Adipocyte (in vitro differentiated cells): ENCODE results near the gene PAPOLA.

Experiments used
- DNase-seq: peaks from one replicate; pipeline ENCODE4 v3.0.0-alpha.2; 2015; ENCODE audit warnings: low read depth
- H3K27me3 ChIP-seq: replicated peaks from 2 replicates; pipeline ENCODE4 v1.7.0; 2013; ENCODE audit warnings: mild to moderate bottlenecking, low read length, moderate library complexity; ENCODE audit not compliant: control insufficient read depth, insufficient read depth
- H3K36me3 ChIP-seq: 2 replicates; pipeline ENCODE4 v1.7.0; 2013; ENCODE audit warnings: low read length, mild to moderate bottlenecking, moderate library complexity; ENCODE audit not compliant: control insufficient read depth, insufficient read depth, severe bottlenecking
- H3K4me1 ChIP-seq: 2 replicates; pipeline ENCODE4 v1.7.0; 2013; ENCODE audit warnings: mild to moderate bottlenecking, low read length, moderate library complexity; ENCODE audit not compliant: control insufficient read depth, insufficient read depth
- H3K4me3 ChIP-seq: 2 replicates; pipeline ENCODE4 v1.7.0; 2013; ENCODE audit warnings: mild to moderate bottlenecking, low read length, moderate library complexity
- H3K9ac ChIP-seq: 2 replicates; pipeline ENCODE4 v1.7.0; 2013; ENCODE audit warnings: mild to moderate bottlenecking, low read length, moderate library complexity
- H3K9me3 ChIP-seq: 2 replicates; pipeline ENCODE4 v1.7.0; 2013; ENCODE audit warnings: mild to moderate bottlenecking, low read length, moderate library complexity; ENCODE audit not compliant: control insufficient read depth

Gene PAPOLA

DNA sequence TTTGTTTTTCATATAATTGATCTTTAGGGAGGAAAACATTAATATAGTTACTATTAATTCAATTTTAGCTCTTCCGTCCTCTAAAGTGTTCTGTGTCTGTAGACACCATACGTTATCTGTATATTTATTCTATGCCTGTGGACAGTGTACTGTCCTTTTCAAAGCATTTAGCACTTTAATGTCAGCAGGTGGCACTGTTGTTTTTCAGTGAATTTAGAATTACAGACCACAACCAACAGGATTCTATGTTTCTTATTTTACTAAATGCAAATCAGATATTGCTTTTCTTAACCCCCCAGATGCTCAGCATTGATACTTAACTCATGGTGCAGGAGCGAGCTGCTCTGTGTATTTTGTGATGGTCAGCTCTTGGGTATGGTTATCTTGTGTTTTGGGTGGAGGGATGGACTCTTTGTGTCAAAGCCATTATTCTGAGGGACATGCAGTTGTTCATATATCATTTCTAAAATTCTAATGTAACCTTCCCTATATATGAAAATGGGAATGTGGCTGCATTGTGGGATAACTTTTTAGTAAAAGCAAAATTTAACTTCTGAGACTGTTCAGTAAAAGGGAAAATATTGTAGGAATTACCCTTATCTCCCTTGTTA, 65.2 kb downstream of the PAPOLA start:
- Histone ChIP-seq H3K4me1 (peaks cover 32% of the 10 kb centered on the region), H3K9me3 (no peaks in the 10 kb centered on the region), H3K27me3 (no peaks in the 10 kb centered on the region), H3K4me3 (no peak overlapping the region), H3K36me3 (peaks cover 40% of the 10 kb centered on the region), H3K9ac (peak overlapping the region; percentile 57)
- peak; percentile 74 for DNase-seq

DNA sequence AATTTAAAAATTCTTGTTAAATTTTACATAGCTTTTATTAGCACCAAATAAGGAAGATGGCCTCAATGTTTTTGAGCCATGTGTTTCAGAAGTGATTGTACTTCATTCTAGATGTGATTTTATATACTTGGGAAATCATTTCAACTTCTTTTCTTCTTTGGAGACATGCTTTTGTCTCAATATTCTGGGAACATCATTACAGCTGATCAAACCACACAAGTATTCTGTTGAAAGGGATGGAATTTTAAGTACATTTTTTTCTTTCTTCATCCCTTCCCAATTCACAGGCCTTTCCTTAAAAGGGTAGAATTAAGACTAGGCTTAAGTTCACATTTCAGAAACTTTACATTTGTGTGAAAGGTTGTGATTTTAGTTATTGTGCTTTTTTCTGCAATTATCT, 66.4 kb downstream of the PAPOLA start:
- Histone ChIP-seq H3K9ac (peak overlapping the region; percentile 57), H3K4me1 (peaks cover 34% of the 10 kb centered on the region), H3K36me3 (peaks cover 33% of the 10 kb centered on the region), H3K4me3 (no peak overlapping the region), H3K9me3 (no peaks in the 10 kb centered on the region), H3K27me3 (no peaks in the 10 kb centered on the region)
- DNase-seq, result peak; percentile 18

DNA sequence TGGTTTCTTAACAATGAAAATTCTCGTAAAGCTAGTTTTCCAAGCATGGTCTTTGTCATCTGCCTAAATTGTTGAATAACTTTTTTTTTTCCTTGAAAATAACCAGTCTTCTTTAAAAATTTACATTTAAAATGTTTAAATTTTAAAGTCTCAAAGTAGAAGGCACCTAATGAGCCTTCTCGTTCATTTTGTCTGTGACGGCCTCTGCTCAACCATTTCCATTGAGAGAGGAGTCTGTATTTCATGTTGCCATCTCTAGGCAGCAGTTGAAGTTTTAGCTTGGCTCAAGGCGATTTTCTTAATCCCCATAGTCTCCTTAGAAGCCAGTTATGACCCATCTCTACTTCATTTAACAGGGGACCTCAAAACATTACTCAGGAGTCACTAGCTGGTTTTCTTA, 69.1 kb downstream of the PAPOLA start:
- no peaks in the 10 kb centered on the region for H3K27me3 ChIP-seq
- no peaks in the 10 kb centered on the region for H3K9me3 ChIP-seq
- H3K4me1 ChIP-seq, result peaks cover 41% of the 10 kb centered on the region
- no peak overlapping the region for H3K9ac ChIP-seq
- DNase-seq, result no peak
- H3K4me3 ChIP-seq, result no peak overlapping the region
- peaks cover 20% of the 10 kb centered on the region for H3K36me3 ChIP-seq

DNA sequence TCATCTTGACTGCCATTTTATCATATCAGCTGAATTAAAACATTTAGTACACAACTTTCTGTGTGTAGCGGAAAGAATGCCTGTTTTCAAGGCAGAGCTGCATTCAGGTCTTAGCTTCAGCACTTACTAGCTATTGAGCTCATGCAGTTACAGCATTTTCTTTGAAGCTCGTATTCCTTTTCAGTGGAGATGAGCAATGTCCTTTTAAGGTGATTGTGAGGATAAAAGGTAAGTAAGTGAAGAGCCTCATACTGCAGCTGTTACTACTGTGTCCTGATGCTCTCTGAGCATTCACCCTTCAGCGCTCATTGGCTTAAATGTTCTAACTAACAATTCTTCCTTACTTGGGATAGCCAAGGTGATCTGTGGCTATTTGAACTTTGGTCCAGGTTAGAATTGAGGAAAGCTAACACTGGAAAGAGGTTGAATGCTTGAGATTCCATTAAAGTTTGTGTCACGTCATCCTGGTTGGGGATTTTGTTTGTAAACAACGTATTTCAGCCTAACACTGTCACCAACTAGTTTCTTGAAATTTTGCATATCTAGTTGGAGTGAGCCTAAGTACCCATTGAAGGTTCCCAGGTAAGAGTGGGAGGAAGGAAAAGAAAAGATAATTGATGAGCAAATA, 71.4 kb downstream of the PAPOLA start:
- Histone ChIP-seq H3K4me1 (peaks cover 28% of the 10 kb centered on the region), H3K27me3 (no peaks in the 10 kb centered on the region), H3K9me3 (no peaks in the 10 kb centered on the region), H3K4me3 (no peak overlapping the region), H3K9ac (no peak overlapping the region), H3K36me3 (peaks cover 10% of the 10 kb centered on the region)
- DNase-seq, result no peak

DNA sequence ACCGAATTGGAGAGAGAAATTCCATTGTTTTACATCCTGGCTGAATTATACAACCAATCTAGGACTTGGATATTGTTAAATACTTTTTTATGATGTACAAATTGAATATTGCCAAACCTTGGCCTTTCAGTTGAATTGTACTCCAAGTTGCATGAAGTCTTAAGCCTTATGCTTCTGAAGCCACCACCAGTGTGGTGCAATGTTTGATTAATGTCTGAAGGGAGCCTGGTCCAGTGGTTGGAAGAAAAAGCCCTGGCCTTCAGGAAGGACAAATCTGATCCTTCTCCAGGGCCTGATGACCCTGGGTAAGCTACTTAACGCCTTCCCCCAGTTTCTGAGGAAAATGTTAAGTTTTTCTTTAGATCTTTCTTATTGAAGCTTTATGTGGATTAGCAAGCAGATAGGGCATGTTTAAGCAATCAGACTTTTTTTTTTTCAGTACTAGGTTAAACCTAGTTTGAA, 72.0 kb downstream of the PAPOLA start:
- Histone ChIP-seq H3K4me3 (no peak overlapping the region), H3K36me3 (peaks cover 10% of the 10 kb centered on the region), H3K4me1 (peaks cover 22% of the 10 kb centered on the region), H3K9ac (no peak overlapping the region), H3K27me3 (no peaks in the 10 kb centered on the region), H3K9me3 (no peaks in the 10 kb centered on the region)
- peak; percentile 42 for DNase-seq

DNA sequence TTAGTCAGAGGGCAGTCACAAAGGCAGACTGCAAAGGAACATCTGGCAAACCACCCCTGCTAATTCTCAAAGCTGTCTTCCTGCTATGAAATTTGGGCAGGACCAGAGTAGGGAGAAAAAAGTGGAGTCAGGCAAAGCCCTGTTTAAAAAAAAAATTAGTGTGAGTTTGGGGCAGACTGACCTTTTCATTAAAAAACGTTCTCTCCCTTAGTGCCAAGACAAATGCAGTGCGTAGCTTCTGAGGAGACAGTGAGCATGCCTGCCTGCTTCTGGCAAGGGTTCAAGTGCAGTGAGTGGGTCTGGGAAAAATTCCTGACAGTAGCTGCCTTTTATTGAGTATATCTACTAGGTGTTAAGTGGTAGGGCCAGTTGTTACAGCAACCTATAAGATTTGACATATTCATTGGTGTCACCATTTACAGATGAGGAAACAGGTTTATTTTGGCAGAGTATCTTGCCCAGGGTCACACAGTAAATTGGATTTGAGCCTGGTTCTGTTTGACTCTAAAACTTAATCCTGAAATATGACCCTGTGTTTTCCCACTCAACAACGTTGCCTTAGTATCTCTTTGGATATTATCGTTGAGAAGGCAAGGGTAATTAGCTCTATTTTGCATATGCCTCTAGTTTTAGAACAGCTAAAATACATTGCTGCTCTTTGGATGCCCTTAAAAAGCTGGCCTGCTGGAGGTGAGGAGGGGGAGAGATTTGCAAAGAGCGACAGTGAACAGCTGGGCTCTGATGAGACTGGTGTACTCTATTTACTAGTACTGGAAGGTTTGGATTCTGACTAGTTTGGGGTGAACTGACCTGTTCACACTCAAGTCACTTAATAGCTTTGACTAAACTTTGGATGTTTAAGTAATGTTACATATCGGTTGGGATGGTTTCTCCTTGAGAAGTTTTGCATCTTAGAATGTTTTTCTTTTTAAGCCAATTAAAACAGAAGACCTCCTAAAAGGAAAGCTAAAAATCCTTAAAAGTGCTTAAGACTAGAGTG, 72.8 kb downstream of the PAPOLA start:
- Histone ChIP-seq H3K9me3 (no peaks in the 10 kb centered on the region), H3K4me3 (no peak overlapping the region), H3K4me1 (peaks cover 19% of the 10 kb centered on the region), H3K36me3 (peaks cover 10% of the 10 kb centered on the region), H3K9ac (no peak overlapping the region), H3K27me3 (no peaks in the 10 kb centered on the region)
- DNase-seq, result peak; percentile 68

DNA sequence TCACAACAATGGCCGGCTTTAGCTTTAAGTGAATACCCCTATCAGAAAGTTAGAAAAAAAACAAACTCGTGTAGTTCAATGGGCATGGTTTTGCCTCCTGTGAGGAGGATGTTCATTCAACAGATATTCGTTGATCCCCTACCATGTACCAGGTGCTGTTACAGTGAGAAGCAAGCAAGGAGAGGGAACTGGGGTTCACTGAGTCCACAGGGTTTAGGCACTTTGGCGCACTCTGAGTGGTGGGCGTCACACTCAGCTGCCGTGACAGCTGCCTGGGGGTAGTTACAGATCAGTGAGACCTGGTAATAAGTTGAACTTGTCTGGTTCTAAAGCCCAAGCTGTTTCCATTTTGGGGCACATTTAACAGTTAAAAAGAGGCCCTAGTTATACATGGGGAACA, 74.2 kb downstream of the PAPOLA start:
- DNase-seq, result no peak
- peaks cover 19% of the 10 kb centered on the region for H3K4me1 ChIP-seq
- H3K9ac ChIP-seq, result no peak overlapping the region
- H3K27me3 ChIP-seq, result no peaks in the 10 kb centered on the region
- peaks cover 10% of the 10 kb centered on the region for H3K36me3 ChIP-seq
- H3K9me3 ChIP-seq, result no peaks in the 10 kb centered on the region
- no peak overlapping the region for H3K4me3 ChIP-seq

- no peak for DNase-seq
- Histone ChIP-seq H3K9ac (no peak overlapping the region), H3K27me3 (no peaks in the 10 kb centered on the region), H3K4me3 (no peak overlapping the region), H3K36me3 (peaks cover 8% of the 10 kb centered on the region), H3K4me1 (peaks cover 19% of the 10 kb centered on the region), H3K9me3 (no peaks in the 10 kb centered on the region)
These were observed 74.8 kb downstream of the PAPOLA start for GRCh38 chr14:96576937-96577336.

- no peak overlapping the region for H3K4me3 ChIP-seq
- no peak overlapping the region for H3K9ac ChIP-seq
- no peaks in the 10 kb centered on the region for H3K36me3 ChIP-seq
- no peaks in the 10 kb centered on the region for H3K9me3 ChIP-seq
- no peak for DNase-seq
- H3K4me1 ChIP-seq, result peaks cover 17% of the 10 kb centered on the region
- peaks cover 6% of the 10 kb centered on the region for H3K27me3 ChIP-seq
These were observed 76.4 kb downstream of the PAPOLA start for GRCh38 chr14:96578619-96579018.

GRCh38 chr14:96579358-96579757, 77.2 kb downstream of the PAPOLA start:
- Histone ChIP-seq H3K4me3 (no peak overlapping the region), H3K9me3 (no peaks in the 10 kb centered on the region), H3K27me3 (peaks cover 12% of the 10 kb centered on the region), H3K36me3 (no peaks in the 10 kb centered on the region), H3K9ac (no peak overlapping the region), H3K4me1 (peaks cover 10% of the 10 kb centered on the region)
- DNase-seq, result no peak

GRCh38 chr14:96579855-96580254, 77.7 kb downstream of the PAPOLA start:
- peaks cover 5% of the 10 kb centered on the region for H3K4me1 ChIP-seq
- DNase-seq, result no peak
- peaks cover 16% of the 10 kb centered on the region for H3K27me3 ChIP-seq
- H3K36me3 ChIP-seq, result no peaks in the 10 kb centered on the region
- H3K9me3 ChIP-seq, result no peaks in the 10 kb centered on the region
- no peak overlapping the region for H3K9ac ChIP-seq
- H3K4me3 ChIP-seq, result no peak overlapping the region
